Astrocyte of the spinal cord (primary cell): ENCODE results near the gene NGRN.
"Not testable (repeated sequence)": the region's sequence is repeated elsewhere in the genome, so short reads cannot be mapped to it uniquely, and the experiment has no call there.

ENCODE experiments used
- DNase-seq: peaks from one replicate; pipeline ENCODE4 v3.0.0; 2011; ENCODE audit warnings: low read depth, low spot score
- H3K4me3 ChIP-seq: 2 replicates; pipeline ENCODE4 v1.5.1; 2011; ENCODE audit warnings: low read depth, mild to moderate bottlenecking, low read length, moderate library complexity
- in situ Hi-C: cut with HindIII; loops from 2 replicates; pipeline ENCODE4 v1.10.0; 2017; ENCODE audit warnings: low sequenced_read_pairs
- TF ChIP-seq, protein P1 (sequence below): IDR thresholded peaks from 2 replicates; pipeline ENCODE4 v1.5.1; 2012; ENCODE audit warnings: low read depth, mild to moderate bottlenecking, low read length, inconsistent platforms

The NGRN gene

GRCh38 chr15:90294601-90295269, 29.3 kb downstream of the NGRN start:
- in situ Hi-C loops: no loop called here

GRCh38 chr15:90295270-90295648, 29.8 kb downstream of the NGRN start:
- H3K4me3 ChIP-seq: no peak overlapping the region
- in situ Hi-C loops: no loop called here
- no peak for DNase-seq
- TF ChIP-seq, protein P1, sequence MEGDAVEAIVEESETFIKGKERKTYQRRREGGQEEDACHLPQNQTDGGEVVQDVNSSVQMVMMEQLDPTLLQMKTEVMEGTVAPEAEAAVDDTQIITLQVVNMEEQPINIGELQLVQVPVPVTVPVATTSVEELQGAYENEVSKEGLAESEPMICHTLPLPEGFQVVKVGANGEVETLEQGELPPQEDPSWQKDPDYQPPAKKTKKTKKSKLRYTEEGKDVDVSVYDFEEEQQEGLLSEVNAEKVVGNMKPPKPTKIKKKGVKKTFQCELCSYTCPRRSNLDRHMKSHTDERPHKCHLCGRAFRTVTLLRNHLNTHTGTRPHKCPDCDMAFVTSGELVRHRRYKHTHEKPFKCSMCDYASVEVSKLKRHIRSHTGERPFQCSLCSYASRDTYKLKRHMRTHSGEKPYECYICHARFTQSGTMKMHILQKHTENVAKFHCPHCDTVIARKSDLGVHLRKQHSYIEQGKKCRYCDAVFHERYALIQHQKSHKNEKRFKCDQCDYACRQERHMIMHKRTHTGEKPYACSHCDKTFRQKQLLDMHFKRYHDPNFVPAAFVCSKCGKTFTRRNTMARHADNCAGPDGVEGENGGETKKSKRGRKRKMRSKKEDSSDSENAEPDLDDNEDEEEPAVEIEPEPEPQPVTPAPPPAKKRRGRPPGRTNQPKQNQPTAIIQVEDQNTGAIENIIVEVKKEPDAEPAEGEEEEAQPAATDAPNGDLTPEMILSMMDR: no peak

More at GRCh38 chr15:90294601-90295269, 29.3 kb downstream of the NGRN start:
- TF ChIP-seq, protein P1: no peak
- no peak overlapping the region for H3K4me3 ChIP-seq
- DNase-seq: no peak

DNA sequence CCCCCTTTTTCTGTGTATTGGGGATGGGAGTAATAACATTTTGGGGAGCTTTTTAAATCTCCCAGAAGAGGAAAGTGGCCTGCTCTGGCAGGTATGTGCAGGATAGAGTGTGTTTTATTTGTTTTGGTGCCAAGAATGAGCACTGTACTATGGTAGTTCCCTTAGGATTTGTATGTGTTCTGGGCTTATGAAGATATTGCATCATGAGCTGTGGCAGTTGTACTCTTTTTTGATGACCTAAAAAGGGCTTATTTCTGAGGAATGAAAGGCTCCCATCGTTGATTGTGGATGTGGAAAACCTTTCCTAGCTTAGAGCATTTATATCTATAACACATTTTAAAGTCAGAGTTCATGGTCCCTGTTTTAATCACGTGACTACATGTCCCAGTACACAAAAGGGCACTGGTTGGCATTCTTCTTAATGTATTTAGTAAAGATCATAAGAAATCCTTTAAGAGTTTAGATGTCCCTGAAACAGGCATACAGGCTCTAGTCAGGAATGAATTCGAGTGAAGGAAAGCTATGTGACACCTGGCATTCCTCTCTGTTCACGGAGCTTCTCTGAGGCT, 30.9 kb downstream of the NGRN start:
- DNase-seq, in situ Hi-C loops, H3K4me3 ChIP-seq: not testable (repeated sequence)

DNA sequence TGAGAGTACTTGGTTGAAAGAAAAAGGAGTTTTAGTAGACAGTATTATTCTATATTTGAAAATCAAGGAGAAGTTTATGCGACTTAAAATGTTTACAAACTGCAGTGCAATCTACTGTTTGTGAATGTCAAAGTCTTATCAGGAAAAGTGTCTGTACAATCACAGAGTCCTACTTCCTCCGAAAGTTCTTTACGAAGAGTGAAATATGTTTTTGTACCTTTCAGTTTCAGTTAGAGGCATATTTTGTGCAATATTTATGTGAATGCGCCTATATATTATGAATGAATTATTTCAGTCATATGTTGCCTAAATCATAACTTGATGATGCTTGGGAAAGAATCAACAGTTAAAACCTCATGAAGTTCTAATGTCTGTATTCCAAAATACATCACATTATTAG, 31.5 kb downstream of the NGRN start:
- in situ Hi-C loops: no loop called here
- TF ChIP-seq, protein P1: no peak
- no peak for DNase-seq
- no peak overlapping the region for H3K4me3 ChIP-seq

DNA sequence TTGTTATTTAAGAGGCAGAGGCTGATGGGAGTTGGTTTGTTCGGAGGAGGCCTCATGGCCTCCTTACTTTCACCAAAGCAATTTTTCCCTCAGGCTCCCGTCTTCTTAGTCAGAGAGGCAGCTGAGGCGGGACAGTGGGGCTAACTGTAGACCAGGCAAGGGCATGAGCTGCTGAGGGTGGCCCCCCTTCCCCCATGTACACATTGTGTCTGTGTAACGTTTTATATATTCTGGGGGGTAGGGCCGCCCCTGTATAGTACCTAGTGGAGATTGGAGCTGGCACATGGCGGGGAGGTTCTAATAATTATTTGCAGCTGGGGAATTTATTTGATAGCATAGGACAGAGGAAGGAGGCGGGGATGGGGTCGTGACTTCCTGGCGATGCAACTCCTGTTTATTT, 35.1 kb downstream of the NGRN start:
- DNase-seq: no peak
- TF ChIP-seq, protein P1: no peak
- in situ Hi-C loops: no loop called here
- H3K4me3 ChIP-seq: no peak overlapping the region

DNA sequence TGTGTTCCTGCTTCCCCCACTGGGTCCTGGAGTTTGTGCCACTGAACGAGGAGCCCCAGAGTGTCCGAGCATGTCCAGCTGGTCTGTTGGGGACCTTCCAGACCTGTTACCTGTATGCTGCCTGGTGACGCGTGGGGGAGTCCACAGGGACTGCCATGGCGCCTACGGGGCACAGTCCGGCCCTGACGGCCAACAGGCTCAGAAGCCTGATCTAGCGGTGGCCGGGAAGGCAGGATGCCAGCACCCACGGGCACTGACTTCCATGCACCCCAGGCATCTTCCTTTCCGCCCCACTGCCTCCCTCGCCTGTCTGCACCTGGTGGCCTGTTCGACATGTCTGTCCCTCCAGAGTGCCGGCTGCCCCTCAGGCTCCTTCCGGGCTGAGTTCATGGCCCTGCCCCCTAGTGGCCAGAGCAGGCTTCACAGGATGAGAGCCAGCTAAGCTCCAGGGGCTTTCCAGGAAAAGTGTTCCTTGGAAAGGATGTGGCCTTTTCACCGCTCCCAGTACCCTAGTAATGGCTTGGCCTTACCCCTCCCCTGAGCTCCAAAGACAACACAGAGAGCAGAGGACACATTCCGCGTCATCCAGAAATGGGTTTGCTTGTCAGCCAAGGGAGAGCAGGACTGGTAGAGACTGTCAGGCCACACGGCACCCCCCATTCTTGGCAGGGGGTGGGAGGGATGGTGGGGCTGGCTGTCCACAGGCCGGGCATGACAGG, 35.7 kb downstream of the NGRN start:
- TF ChIP-seq, protein P1: peak; percentile 93
- in situ Hi-C loops: no loop called here
- DNase-seq: peak; percentile 27
- no peak overlapping the region for H3K4me3 ChIP-seq
